KMS-11 (cell line): ENCODE measurements around the gene NIN.

Source experiments
- H2AFZ ChIP-seq: fragments of 200-600 bp; sonication (generic); 2 replicates; pipeline ENCODE4 v1.6.1; 2016; ENCODE audit warnings: antibody characterized with exemption, mixed run types, low read depth
- H3K27ac ChIP-seq: fragments of 200-600 bp; sonication (generic); 2 replicates; pipeline ENCODE4 v1.6.1; 2016; ENCODE audit warnings: mild to moderate bottlenecking, mixed run types
- H3K27me3 ChIP-seq: fragments of 200-600 bp; sonication (generic); 2 replicates; pipeline ENCODE4 v1.6.1; 2017; ENCODE audit warnings: mild to moderate bottlenecking, low read depth, mixed run types, moderate library complexity; ENCODE audit not compliant: insufficient read depth
- H3K36me3 ChIP-seq: fragments of 200-600 bp; sonication (generic); 2 replicates; pipeline ENCODE4 v1.6.1; 2017; ENCODE audit warnings: mild to moderate bottlenecking, mixed run types; ENCODE audit not compliant: insufficient read depth
- H3K4me1 ChIP-seq: fragments of 200-600 bp; sonication (generic); 2 replicates; pipeline ENCODE4 v1.6.1; 2016; ENCODE audit warnings: mild to moderate bottlenecking, low read depth, mixed run types; ENCODE audit not compliant: poor library complexity, severe bottlenecking
- H3K4me2 ChIP-seq: fragments of 200-600 bp; sonication (generic); 2 replicates; pipeline ENCODE4 v1.7.0; 2016; ENCODE audit warnings: mild to moderate bottlenecking, mixed run types
- H3K4me3 ChIP-seq: fragments of 200-600 bp; sonication (generic); IDR thresholded peaks from 2 replicates; pipeline ENCODE4 v1.6.1; 2017; ENCODE audit warnings: low read depth, low read length, mixed read lengths; ENCODE audit not compliant: insufficient read depth
- H3K79me2 ChIP-seq: fragments of 200-600 bp; sonication (generic); 2 replicates; pipeline ENCODE4 v1.6.1; 2016; ENCODE audit warnings: low read depth, mixed run types; ENCODE audit not compliant: insufficient read depth
- H3K9ac ChIP-seq: fragments of 200-600 bp; sonication (generic); 2 replicates; pipeline ENCODE4 v1.6.1; 2016; ENCODE audit warnings: mild to moderate bottlenecking, mixed run types
- H4K20me1 ChIP-seq: fragments of 200-600 bp; sonication (generic); 2 replicates; pipeline ENCODE4 v1.6.1; 2016; ENCODE audit warnings: mild to moderate bottlenecking, mixed run types; ENCODE audit not compliant: insufficient read depth
- CTCF ChIP-seq: fragments of 200-600 bp; sonication (generic); conservative IDR thresholded peaks from 2 replicates; pipeline ENCODE4 v1.6.1; 2017; ENCODE audit warnings: low read depth, mild to moderate bottlenecking, antibody characterized with exemption, low read length, moderate library complexity, mixed read lengths

Gene NIN

GRCh38 chr14:50856660-50857059 is 25.7 kb upstream of the NIN start:
- H3K4me1 ChIP-seq, result no peaks in the 10 kb centered on the region
- no peaks in the 10 kb centered on the region for H3K27me3 ChIP-seq
- H3K27ac ChIP-seq, result no peak overlapping the region
- no peaks in the 10 kb centered on the region for H3K79me2 ChIP-seq
- no peak overlapping the region for H3K4me2 ChIP-seq
- H4K20me1 ChIP-seq, result no peaks in the 10 kb centered on the region
- H3K9ac ChIP-seq, result no peak overlapping the region
- H2AFZ ChIP-seq, result no peak overlapping the region
- no peak overlapping the region for H3K4me3 ChIP-seq
- H3K36me3 ChIP-seq, result no peaks in the 10 kb centered on the region
- TF ChIP-seq CTCF, result no peak

- no peaks in the 10 kb centered on the region for H3K4me1 ChIP-seq
- no peak overlapping the region for H2AFZ ChIP-seq
- H3K36me3 ChIP-seq, result no peaks in the 10 kb centered on the region
- no peaks in the 10 kb centered on the region for H3K27me3 ChIP-seq
- no peak overlapping the region for H3K27ac ChIP-seq
- H3K9ac ChIP-seq, result no peak overlapping the region
- no peak overlapping the region for H3K4me3 ChIP-seq
- no peak for TF ChIP-seq CTCF
- H3K4me2 ChIP-seq, result no peak overlapping the region
- H4K20me1 ChIP-seq, result no peaks in the 10 kb centered on the region
- no peaks in the 10 kb centered on the region for H3K79me2 ChIP-seq
Measured at GRCh38 chr14:50855558-50855957, 24.6 kb upstream of the NIN start.

- no peaks in the 10 kb centered on the region for H3K4me1 ChIP-seq
- H2AFZ ChIP-seq, result no peak overlapping the region
- no peaks in the 10 kb centered on the region for H3K36me3 ChIP-seq
- H3K27me3 ChIP-seq, result no peaks in the 10 kb centered on the region
- H3K27ac ChIP-seq, result no peak overlapping the region
- no peaks in the 10 kb centered on the region for H3K79me2 ChIP-seq
- H3K4me3 ChIP-seq, result no peak overlapping the region
- H3K4me2 ChIP-seq, result no peak overlapping the region
- no peaks in the 10 kb centered on the region for H4K20me1 ChIP-seq
- no peak overlapping the region for H3K9ac ChIP-seq
- TF ChIP-seq CTCF, result no peak
Measured at GRCh38 chr14:50854521-50854920, 23.6 kb upstream of the NIN start.

- no peaks in the 10 kb centered on the region for H3K4me1 ChIP-seq
- no peak for TF ChIP-seq CTCF
Measured at GRCh38 chr14:50853891-50854290, 22.9 kb upstream of the NIN start.

More at GRCh38 chr14:50853891-50854290, 22.9 kb upstream of the NIN start:
- Histone ChIP-seq H2AFZ (no peak overlapping the region), H3K4me2 (no peak overlapping the region), H3K79me2 (no peaks in the 10 kb centered on the region), H3K36me3 (no peaks in the 10 kb centered on the region), H4K20me1 (no peaks in the 10 kb centered on the region), H3K9ac (no peak overlapping the region), H3K27me3 (no peaks in the 10 kb centered on the region), H3K27ac (no peak overlapping the region), H3K4me3 (no peak overlapping the region)
